Lower leg skin (tissue), 4 donors: Measurements from ENCODE around the gene ELF4. TPM values are rescaled to one million over a fixed set of nuclear protein-coding genes. Genes with fewer than 3 reads are reported as not detected.
A peak's percentile ranks its signal among the peaks of the same experiment; 100 is the strongest.

Source experiments
- DNase-seq, 2 donors: peaks; one replicate each; pipeline ENCODE4 v3.0.0-alpha.2; 2019; ENCODE audit warnings: low spot score in 2 of 2
- H3K4me3 ChIP-seq: fragments of 200-600 bp; sonication (generic); 2 replicates; pipeline ENCODE4 v1.5.1; 2017; ENCODE audit warnings: mild to moderate bottlenecking, low read depth; ENCODE audit not compliant: poor library complexity, severe bottlenecking
- CTCF ChIP-seq, 3 donors: fragments of 450-650 bp; IDR thresholded peaks; one replicate each; pipeline ENCODE4 v1.5.1; 2016; ENCODE audit warnings: antibody characterized with exemption in 3 of 3, mild to moderate bottlenecking in 3 of 3, moderate library complexity in 2 of 3
- POLR2A ChIP-seq, 2 donors: fragments of 450-650 bp; IDR thresholded peaks; one replicate each; pipeline ENCODE4 v1.6.1; 2016 to 2017; ENCODE audit warnings: antibody characterized with exemption in 2 of 2, mild to moderate bottlenecking in 1 of 2, moderate library complexity in 1 of 2
- WGBS, 2 donors: methylation state at CpG; one replicate each; pipeline ENCODE4 v1.1.5; 2018; 5-methylcytosine and 5-hydroxymethylcytosine counted together
- intact Hi-C: fragments of 100-400 bp; cut with DNase I; formaldehyde crosslinking; loops from one replicate; pipeline ENCODE4 v1.15.0; 2023; ENCODE audit warnings: low total_unique reads
- total RNA-seq, 4 donors: library from RNA; depleted of rRNA; stranded (reverse); fragments of >200 nt; gene quantifications; one replicate each; pipeline ENCODE4 v1.1.0, GENCODE V29; 2016

The ELF4 gene
- total RNA-seq, 4 donors from 2014 or later, result 10.8 to 19.1 (median 16.4) TPM

DNA sequence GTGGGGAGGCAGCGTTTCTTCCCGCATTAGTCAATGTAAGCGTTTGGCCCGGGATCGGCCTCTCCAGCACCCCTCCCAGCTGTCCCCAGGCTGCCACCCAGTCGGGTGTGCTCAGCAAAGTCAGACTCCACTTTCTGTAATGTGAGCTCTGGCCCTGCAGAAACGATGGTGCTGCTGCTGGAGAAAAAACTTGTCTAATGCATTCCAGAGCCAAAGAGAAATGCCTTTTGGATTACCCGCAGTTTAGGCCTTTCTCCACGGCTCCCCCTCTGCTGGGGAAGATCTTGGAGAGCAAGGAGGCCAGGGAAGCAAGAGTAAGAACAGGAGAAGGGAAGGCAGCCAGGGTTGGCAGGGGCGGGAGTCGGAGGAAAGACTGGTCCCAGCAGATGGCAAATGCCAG lies 55.2 kb downstream of the ELF4 start:
- no peak for DNase-seq

DNA sequence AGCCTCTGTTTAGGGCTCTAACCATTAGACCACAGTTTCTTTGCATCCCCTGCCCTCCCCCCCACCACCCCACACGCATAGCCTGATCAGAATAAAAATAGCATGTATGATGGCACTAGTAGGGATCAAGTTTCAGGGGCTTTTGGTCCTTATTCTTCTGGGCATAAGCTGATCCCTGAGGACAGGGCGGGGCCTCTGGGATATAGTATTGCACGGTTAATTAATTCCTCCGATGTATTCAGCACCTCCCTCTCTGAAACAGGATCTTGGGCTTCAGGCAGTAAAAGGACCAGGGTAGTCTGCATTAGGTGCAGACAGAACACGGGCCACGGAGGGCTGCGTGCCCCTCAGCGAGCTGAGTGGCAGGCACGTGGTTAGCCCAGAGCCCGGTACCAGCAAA lies 57.1 kb downstream of the ELF4 start:
- TF ChIP-seq POLR2A (IDR thresholded peaks at IDR 0.05) (no peak), CTCF (IDR thresholded peaks at IDR 0.05) (no peak)
- no peak for DNase-seq
- no peak overlapping the region for H3K4me3 ChIP-seq
- whole genome bisulfite sequencing, 2 donors, result 71 to 79% methylated on average over 5 to 10 of the region's 10 CpGs
- intact Hi-C loops, result no loop called here

More for the DNA sequence above, 55.2 kb downstream of the ELF4 start:
- 52 to 75% methylated on average over 11 of the region's 11 CpGs for WGBS, 2 donors
- no peak overlapping the region for H3K4me3 ChIP-seq
- intact Hi-C loops, result no loop called here
- TF ChIP-seq POLR2A (IDR thresholded peaks at IDR 0.05), result no peak

DNA sequence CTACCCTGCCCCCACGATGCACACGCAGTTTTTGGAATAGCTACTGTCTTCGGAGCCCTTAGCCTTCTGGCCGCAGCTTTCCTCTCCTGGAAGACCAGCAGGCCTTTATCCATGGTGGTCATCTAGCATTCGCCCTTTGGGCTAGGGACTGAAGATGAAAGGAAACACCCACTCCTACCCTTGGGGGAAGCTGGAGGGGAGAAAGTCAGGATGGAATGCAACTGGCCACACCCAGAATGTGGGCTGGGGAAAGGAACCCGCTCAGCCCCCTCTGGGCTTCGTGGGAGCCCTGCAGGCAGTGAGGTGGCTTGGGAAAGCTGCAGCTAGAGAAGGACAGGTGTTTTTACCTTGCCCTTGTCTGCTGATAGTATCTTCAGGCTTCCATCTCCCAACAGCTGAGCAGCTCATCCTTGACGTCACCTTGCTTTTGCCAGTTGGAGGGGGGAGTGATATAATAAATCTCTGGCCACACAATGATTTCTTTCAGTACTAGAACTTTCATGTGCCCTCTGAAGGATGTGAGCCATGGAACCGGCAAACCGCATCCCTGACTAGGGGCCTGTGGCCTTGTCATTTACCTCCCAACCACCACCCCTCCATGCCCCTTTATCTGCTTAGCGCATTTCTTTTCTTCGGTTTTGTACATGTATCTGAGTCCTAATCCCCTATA lies 59.0 kb downstream of the ELF4 start:
- DNase-seq, result no peak
- intact Hi-C loops, result no loop called here
- TF ChIP-seq CTCF (IDR thresholded peaks at IDR 0.05) (no peak), POLR2A (IDR thresholded peaks at IDR 0.05) (no peak)
- 86 to 87% methylated on average over 9 to 12 of the region's 12 CpGs for WGBS, 2 donors
- no peak overlapping the region for H3K4me3 ChIP-seq

- WGBS, 2 donors, result 72 to 81% methylated on average over 8 of the region's 8 CpGs
- DNase-seq, result peak in 1 of 2 donors; percentile 20
- H3K4me3 ChIP-seq, result no peak overlapping the region
- intact Hi-C loops, result no loop called here
- TF ChIP-seq POLR2A (IDR thresholded peaks at IDR 0.05) (no peak), CTCF (IDR thresholded peaks at IDR 0.05) (no peak)
Measured at GRCh38 chrX:130049821-130050220, 60.5 kb downstream of the ELF4 start.

DNA sequence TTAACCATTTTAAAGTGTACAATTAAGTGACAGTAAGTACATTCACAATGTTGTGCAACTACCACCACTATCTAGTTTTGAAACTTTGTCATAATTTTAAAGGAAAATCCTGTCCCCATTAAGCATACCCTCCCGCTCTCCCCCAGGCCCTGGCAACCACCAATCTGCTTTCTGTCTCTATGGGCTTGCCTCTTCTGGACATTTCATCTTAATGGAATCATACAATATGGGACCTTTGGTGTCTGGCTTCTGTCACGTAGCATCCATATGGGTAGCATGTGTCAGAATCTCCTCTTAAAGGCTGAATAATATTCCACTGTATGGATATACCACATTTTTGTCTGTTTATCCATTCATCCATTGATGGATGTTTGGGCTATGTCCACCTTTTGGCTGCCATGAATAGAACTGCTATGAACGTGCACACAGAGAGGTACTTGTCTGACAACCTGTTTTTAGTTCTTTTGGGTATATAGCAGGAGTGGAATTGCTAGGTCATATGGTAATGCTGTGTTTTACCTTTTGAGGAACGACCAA lies 61.5 kb downstream of the ELF4 start:
- no peak overlapping the region for H3K4me3 ChIP-seq
- TF ChIP-seq POLR2A (IDR thresholded peaks at IDR 0.05) (no peak), CTCF (IDR thresholded peaks at IDR 0.05) (no peak)
- intact Hi-C loops, result no loop called here
- WGBS, 2 donors, result 84 to 96% methylated on average over 4 of the region's 4 CpGs
- DNase-seq, result no peak

GRCh38 chrX:130047416-130047815 lies 62.9 kb downstream of the ELF4 start:
- TF ChIP-seq CTCF (IDR thresholded peaks at IDR 0.05) (no peak), POLR2A (IDR thresholded peaks at IDR 0.05) (no peak)
- 88 to 89% methylated on average over 5 of the region's 5 CpGs for WGBS, 2 donors

More at GRCh38 chrX:130047416-130047815, 62.9 kb downstream of the ELF4 start:
- DNase-seq, result no peak
- intact Hi-C loops, result no loop called here
- no peak overlapping the region for H3K4me3 ChIP-seq
